OCI-M2 (cell line): Measurements from ENCODE around the gene CHRM4.

ENCODE experiments used
- DNase-seq: peaks from one replicate; lab custom pipeline; 2025; ENCODE audit not compliant: unreplicated experiment; lab: John Stamatoyannopoulos, UW

Gene CHRM4

DNA sequence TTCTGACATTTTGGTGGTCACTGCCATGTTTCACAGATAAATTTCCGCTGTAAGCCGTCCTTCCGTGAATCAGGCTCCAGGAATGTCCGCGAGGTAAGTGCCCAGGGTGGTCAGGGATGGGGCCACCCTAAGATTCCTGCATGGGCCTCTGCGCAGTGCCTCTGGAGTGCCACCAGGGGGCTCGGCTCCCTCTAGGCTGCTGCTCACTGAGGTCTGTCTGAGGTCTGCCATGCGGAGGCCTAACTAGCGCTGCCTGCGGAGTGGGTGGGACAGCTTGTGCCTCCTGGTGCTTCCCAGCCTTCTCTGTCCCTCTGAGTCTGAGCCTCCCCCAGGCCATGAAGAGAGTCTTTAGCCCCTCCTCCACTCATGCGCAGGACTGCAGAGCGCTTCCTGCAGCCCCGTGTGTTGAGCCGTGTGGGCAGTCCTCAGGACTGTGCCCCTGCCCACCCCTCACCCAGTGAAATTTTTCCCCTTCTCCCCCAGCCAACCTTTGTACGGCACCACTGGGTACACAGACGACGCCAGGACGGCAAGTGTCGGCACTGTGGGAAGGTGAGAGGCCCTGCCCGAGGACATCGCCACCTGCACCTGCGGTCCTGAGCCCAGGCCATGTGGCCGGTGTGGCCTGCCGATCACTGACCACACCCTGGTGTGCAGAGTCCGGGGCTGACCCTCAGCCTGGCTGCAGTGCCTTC lies 22.0 kb downstream of the CHRM4 start:
- peak; percentile 19 for DNase-seq

DNA sequence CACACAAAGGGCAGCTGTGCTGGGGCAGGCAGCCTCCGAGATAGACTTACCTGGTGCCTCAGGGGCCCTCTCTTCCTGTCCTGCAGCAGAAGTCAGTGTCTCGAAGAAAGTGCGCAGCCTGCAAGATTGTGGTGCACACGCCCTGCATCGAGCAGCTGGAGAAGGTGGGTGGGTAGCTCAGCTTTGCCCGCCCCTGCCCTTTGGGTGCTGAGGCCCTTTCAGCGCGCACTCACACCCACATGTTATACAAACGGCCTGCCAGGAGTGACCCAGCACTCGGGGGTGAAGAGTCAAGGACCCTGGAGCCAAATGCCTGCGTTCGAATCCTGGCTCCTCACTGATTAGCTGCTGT lies 23.7 kb downstream of the CHRM4 start:
- DNase-seq, result no peak

DNA sequence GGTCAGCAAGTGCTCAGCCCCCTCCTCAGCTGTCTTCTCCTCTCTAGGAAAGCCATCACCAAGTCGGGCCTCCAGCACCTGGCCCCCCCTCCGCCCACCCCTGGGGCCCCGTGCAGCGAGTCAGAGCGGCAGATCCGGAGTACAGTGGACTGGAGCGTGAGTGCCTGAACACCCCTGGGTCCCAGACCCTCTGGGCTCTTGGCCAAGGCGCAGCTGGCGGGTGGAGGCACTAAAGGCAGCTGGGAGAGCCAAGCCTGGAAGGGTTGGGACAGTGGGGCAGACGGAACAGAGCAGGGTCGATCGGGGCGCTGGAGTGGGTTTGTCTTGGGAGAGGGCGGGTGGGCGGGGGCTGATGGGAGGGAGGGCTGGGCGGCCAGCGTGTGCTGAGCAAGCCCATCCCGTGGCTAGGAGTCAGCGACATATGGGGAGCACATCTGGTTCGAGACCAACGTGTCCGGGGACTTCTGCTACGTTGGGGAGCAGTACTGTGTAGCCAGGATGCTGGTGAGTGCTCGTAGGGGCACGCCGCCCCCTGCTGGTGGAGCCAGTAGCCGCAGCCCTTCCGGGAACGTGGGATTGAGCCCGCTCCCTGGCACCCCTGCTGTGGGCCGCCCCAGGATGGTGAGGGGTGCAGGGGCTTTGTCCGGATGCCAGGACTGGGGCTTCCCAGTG lies 24.2 kb downstream of the CHRM4 start:
- no peak for DNase-seq

DNA sequence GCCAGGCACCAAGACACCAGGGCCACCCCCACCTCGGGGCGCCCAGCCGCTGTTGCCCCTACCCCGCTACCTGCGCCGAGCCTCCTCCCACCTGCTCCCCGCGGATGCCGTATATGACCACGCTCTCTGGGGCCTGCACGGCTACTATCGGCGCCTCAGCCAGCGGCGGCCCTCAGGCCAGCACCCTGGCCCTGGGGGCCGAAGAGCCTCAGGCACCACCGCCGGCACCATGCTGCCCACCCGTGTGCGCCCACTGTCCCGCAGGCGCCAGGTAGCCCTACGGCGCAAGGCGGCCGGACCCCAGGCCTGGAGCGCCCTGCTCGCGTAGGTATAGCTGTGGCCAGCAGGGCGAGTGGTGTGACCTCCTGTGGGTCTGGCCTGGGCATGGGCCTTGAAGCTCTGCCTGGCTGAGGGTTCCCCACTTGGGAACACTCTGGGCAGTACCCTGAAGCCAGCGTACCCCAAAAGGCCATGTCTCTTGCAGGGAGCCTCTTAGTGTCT lies 24.9 kb downstream of the CHRM4 start:
- DNase-seq, result no peak

DNA sequence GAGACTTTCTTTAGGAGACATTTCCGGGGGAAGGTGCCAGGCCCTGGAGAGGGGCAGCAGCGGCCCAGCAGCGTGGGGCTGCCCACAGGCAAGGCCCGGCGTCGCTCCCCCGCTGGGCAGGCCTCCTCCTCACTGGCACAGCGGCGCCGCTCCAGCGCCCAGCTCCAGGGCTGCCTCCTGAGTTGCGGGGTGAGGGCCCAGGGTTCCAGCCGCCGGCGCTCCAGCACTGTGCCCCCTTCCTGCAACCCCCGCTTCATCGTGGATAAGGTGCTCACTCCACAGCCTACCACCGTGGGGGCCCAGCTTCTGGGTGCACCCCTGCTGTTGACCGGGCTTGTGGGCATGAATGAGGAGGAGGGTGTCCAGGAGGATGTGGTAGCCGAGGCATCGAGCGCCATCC lies 25.3 kb downstream of the CHRM4 start:
- DNase-seq, result no peak

DNA sequence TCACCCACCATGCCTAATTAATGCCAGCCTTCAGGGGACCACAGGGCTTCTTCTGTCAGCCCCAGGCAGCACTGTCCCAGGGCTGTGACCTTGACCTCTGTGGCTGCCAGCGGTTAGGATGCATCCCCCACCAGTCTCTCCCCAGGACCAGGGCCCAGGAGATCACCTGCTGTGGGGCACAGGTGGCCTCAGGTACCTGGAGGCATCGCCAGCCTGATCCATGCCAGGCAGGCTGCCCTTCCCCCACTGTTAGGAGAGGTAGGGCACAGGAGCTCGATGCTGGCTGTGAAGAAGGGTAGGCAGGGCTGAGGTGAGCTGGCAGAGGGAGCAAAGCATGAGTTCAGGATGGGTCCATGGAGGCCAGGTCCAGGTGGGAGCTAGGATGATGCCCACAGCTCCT lies 26.8 kb downstream of the CHRM4 start:
- DNase-seq, result no peak

DNA sequence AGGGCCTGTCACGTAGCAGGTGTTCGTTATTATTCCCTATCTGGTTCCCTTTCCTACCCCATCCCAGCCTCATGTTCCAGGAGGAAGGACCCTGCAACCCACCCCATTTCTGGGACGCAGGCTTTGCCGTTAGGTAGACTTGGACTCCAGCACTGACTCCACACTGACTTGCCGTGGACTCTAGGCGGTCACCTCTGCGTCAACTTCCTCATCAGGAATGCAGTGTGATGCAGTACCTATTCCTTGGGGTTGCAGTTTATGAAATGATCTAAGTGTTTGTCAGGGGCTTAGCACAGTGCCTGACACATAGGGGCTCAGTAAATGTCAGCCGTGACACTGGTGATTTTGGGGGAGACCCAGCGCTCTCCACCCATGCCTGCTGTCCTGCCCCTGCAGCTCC lies 27.5 kb downstream of the CHRM4 start:
- DNase-seq, result no peak

DNA sequence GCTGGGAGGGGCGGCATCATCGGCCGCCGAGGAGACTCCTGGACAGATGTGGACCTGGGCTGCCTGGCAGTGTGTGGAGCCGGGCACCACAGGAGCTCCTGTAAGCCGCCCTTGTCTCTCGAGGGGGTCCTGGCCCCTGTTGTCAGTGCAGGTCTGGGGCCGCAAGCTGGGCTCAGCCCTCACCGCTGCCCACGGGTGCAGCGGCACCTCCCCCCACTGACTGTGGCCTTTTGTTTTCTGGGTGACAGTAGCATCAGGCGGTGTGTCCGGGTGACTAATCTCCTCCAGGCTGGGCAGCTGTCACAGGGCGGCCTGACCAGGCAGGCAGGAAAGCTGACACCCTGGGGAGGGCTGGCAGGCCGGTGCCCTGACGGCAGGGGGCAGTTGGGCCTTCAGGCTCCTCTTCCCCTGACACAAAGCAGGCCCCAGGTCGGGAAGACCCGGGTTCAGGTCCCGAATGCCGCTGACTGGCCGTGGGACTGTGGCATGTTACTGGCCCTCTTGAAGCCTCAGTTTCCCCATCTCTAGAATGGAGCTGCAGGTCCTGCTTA lies 28.0 kb downstream of the CHRM4 start:
- DNase-seq, result no peak

DNA sequence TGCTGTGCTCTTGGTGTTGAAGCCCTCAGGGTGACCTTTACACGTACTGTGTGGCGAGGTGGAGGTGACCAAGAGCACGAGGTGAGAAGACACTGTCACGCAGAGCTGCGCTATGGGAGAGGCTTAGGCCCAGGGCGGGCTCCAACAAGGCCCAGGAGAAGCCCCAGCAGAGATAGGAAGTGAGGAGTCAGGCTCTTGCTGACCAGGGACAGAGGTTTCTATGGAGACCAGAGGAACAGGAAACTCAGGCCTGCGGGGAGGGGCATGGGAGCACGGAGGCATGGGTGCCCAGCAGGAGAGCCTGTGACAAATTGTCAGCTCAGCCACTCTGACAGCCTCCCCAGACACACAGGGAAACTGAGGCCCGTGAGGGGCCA lies 28.6 kb downstream of the CHRM4 start:
- DNase-seq, result no peak

DNA sequence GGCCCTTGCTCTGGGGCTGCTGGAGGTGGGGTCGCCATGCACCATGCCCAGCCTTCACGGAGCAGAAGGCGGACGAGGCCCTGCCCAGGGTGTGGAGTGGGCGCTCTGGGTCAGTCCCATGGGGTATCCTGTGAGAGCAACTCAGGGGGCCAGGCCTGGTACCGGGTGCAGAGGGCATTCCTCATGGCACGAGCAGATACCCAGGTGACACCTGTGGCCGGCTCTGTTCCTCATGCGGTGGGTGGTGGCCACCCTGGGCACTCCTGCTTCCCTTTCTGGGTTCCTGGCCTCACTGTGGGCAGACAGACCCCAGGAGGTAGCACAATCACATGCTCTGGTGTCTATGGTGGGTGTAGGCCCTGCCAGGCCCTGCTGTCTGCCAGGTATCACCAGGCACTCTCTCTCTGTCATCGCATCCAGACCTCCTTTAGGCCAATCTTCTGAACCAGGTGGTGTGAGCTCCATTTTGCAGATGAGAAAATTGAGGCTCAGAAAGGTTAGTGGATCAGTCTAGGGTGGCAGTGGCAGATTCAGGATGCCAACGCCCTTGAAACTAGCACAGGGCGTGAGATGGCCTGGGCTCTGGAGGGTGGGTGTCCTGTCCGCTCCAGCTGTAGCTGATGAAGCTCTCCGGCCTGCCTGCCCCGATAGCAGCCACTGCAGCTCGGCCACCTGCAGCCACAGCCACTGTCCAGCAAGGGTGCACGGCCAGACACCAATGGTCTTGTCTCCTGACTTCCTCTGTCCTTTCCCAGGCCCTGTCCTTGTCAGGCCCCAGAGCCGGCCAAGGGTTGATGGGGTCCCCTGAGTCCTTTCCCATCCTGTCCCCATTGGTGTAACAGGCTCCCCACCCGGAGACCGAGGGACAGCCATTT lies 29.2 kb downstream of the CHRM4 start:
- DNase-seq, result no peak

DNA sequence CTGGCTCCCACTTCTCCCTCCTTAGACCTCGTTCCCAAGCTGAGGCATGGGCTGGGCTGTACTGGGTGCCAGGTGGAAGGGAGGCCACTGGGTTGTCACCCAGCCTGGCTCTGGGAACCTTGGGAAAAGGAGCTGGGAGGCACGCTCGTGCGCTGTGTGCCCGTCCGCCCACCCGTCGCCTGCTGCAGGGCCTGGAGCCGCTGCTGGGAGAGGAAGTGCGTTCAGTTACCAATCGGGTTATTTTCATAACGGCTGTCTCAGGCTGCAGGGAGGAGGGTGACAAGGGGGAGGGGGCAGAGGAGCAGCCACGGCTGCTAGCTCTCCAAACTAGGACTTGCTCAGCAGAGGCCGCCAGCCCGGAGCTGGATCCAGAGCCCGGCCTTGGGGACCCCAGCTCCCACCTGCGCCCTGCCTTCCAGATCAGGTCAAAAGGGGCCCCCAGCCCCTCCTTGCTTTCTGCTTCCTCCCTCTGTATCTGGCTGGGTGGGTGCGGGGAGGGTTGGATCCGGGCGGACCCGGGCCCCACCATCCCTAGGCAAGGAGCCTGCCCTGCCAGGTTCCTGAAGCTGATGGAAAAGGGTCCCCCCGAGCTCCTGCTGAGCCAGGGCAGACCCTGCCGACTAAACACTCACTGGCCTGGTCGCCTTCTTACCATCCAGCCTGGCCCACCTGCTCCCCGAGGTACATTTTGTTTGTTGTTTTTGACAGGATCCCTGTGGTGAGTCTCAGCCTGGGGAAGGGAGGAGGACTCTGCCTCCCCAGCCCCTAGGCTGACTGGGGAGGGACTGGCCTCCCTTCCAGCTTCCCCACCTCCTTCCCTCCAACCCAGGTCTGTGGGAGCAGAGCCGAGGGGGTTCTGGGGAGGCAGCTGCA lies 30.1 kb downstream of the CHRM4 start:
- no peak for DNase-seq

DNA sequence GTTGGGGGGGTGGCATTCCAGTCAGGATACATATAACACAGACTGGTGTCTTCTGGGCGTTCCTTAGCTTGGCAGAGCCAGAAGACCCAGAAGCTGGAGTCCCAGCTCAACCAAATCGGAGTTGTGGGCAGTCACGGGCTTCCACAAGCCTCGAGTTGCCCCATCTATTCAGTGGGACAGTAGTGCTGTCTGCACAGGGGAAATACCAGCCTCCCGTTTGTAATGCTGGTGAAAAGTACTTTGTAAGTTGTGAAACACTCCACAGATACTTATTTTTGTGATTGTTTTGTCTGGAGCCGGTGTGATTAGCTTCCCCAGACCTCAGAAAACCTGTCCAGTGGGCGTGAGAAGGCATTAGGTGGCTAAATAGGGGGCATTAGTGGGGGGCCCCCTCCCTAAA lies 30.7 kb downstream of the CHRM4 start:
- no peak for DNase-seq

DNA sequence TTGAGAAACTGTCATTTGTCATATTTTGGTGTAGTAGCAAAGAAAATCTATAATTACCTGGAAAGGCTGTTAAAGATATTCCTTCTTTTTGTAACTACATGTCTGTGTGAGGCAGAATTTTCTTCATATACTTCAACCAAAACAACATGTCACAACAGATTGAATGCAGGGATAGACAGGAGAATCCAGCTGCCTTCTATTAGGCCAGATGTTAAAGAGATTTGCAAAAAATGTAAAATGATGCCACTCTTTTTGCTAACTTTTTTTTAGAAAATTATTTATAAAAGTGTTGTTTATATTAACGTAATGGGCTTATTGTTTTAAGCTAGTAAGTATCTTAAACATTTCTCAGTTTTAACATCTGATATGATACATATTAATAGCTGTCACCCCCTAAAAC lies 31.6 kb downstream of the CHRM4 start:
- no peak for DNase-seq

DNA sequence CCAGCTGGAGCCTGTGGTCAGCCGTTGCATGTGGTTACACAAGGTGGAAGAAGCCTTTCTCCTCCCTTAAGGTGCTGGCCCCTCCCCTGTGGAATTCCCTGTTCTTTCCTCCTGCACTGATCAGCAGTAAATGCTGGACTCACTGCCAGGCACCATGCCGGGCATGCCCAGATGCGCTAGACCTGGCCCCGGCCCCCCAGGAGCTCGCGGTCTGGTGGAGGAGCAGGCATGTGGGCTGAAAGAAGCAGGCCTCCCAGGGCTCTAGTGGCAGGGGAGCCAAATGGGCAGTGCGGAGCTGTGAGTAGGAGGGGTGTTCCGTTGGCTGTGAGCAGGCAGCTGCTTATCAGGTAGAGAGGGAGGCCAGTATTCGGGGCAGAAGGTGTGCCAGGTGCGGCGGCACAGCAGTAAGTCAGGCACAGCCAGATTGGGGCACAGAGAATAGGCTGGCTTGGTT lies 34.1 kb downstream of the CHRM4 start:
- DNase-seq, result no peak

DNA sequence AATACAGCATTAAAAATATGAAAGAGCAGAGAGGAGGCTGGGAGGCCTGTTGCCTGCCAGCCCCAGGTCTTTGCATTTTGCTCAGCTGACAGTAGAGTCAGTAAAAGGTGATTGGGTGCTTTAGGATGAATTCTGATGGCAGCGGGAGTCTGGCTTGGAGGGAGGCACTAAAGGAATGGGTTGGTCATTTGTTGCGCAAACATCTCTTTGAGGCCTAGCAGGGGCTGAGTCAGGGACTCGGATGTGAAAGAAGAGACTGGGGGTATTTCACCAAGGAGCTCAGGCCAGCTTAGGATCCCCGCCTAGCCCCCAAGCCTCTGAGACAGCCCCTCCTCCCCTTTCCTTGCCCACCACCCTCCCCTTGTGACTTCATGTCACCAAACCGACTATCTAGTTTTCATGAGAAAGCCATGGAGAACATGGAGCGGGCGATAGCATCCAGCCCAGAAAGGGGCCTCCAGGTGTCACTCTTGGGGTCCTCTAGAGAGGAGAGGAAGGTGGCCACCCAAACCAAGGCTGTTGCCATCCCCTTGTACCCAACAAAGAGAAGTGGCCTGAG lies 34.6 kb downstream of the CHRM4 start:
- DNase-seq, result no peak

DNA sequence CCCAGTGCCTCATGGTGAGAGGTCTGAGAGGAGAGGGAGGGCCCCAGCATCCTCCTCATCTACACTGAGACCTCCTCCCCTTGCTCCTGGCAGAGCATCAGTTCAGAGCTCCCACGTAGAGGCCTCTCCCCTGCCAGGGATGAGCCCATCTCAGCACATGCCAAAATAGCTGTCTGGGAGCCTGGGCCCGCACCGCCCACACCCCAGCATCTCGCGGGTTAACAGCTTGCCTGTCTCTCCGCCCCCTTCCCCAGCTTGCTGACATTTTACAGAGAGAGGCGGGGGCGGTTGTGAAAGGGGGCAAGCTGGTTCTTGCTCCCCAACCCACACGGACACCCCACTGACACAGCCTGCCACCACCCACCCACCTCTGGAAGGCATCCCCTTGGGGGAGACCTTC lies 37.9 kb downstream of the CHRM4 start:
- no peak for DNase-seq

DNA sequence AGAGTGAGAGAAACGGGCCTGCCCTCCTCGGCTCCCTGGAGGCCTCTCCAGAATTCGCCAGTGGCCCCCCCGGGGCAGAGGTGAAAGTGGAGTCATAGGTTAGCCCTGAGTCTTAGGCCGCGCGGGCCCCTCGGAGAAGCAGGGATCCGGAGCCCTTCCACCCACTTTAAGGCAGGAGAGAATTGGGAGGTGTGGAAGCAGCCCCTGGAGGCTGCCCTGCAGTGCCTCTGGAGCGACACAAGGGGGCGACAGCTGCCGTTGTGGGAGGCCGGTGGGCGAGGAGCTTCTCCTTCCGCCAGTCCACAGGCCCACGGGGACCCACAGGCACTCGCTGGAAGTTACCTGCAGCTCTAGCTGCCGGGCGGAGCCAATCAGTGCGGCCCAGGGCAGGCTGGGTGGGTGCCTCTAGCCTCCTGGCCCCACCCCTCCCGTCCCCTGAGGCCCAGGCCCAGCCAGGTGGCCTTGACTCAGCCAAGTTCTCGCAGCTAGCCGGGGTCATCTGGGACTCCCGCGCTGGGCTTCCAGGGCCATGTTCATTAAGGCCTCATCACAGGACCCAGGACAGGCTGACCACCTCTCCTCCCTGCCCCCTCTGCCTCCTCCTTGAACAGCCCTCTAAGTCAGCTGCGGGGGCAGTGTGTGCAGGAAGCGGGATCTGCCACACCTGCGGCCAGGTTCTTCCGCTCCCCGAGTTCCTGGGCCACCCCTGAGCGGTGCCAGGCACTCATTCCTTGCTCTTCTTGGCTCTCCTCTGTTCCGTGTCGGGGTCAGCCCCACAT lies 39.3 kb downstream of the CHRM4 start:
- DNase-seq, result no peak

DNA sequence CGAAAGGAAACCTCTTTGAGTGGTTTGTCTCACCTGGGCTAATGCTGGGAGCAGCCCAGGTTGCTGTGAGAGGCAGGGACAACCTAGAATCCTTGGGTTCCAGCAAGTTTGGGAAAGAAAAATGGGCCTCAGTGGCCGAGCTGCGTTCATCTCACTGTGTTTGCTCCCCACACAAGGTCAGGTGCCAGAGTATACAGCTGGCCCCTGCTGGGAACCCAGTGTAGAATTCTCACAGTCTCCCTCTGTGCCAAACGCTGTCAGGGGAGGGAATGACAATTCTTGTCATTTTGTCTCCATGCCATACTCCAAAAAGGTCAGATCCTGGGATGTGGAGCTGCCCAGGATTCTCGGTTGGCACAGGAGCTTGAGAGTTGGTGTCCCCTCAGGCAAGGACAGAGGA lies 40.0 kb downstream of the CHRM4 start:
- DNase-seq, result no peak

DNA sequence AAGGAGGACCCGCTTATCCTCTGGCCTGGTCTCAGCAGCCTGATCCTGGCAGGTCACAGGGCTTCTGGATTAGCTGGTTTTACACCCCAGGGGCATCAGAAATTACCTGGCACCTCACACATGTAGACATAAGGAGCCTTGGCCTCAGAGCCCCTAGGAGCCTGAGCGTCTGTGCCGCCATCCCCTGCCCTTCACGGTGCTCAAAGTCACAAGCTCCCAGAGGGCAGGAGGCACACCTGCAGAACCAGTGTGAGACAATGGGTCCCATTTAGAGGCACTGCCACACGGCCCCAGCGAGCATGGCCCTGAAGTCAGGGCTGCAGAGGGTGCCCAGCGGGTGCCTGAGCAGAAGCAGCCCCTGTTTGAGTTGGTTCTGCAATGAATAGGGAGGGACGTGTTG lies 40.4 kb downstream of the CHRM4 start:
- no peak for DNase-seq

DNA sequence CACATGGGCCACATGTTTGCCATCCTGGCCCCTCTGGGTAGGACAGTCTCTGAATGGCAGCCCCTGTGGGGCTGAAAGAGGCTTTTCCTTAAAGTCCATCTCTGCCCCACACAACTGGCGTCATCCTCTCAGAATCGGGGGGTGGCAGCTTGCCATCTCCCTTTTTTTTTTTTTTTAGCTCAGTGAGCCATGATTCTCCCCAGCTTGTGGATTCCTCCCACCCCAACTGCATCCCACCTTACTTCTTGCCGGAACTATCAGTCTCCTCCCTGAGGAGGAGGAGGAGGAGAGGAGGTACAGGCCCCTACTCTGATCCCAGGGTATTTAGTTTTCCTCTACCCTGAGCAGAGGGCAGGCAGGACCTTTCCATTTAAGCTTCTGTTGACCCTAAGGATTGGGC lies 40.9 kb downstream of the CHRM4 start:
- DNase-seq, result no peak
